ENCODE results near the gene PSMA3. TPM values are rescaled to one million over a fixed set of nuclear protein-coding genes. Genes with fewer than 3 reads are reported as not detected.

The PSMA3 gene
- total RNA-seq, 4 donors from 2014 or later: 98.6 to 151 (median 131) TPM

DNA sequence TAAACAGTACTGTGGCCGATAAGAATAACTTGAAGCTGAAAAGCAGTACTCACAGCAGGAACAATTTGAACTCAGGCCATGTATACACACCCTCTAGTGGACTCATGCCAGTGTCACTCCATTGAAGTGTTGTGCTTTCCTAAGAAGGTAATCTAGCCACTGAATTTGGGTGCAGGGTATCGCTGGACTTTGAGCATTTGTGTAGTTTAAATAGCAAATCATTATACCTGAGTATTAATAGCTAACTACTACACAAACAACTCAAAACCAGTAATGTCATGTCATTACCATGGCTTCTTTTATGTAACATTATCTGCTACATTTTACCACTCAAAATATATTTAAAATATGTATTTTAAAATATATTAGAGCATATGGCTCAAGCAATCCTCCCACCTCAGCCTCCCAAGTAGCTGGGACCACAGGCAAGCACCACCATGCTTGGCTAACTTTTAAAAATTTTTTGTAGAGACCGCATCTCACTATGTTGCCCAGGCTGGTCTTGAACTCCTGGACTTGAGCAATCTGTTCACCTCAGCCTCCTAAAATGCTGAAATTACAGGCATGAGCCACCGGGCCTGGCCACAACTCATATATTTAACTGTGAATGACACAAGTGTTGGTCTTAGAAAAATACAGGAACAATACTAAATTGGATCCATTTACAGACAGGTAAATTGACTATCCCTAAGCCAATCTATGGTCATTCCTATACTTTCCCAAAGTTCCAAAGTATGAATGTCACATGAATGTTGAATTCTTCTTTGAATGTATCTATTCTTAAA lies 28.1 kb downstream of the PSMA3 start:
- no peak overlapping the region for H3K27ac ChIP-seq
- no peaks in the 10 kb centered on the region for H3K9me3 ChIP-seq
- no peak overlapping the region for H3K4me3 ChIP-seq (replicated peaks in 1 of 3)
- WGBS, 2 donors: 64 to 69% methylated on average over 4 of the region's 4 CpGs
- intact Hi-C loops (cut with DNase I): no loop called here
- TF ChIP-seq POLR2A (IDR thresholded peaks at IDR 0.05): no peak
- TF ChIP-seq, protein P1, sequence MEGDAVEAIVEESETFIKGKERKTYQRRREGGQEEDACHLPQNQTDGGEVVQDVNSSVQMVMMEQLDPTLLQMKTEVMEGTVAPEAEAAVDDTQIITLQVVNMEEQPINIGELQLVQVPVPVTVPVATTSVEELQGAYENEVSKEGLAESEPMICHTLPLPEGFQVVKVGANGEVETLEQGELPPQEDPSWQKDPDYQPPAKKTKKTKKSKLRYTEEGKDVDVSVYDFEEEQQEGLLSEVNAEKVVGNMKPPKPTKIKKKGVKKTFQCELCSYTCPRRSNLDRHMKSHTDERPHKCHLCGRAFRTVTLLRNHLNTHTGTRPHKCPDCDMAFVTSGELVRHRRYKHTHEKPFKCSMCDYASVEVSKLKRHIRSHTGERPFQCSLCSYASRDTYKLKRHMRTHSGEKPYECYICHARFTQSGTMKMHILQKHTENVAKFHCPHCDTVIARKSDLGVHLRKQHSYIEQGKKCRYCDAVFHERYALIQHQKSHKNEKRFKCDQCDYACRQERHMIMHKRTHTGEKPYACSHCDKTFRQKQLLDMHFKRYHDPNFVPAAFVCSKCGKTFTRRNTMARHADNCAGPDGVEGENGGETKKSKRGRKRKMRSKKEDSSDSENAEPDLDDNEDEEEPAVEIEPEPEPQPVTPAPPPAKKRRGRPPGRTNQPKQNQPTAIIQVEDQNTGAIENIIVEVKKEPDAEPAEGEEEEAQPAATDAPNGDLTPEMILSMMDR (IDR thresholded peaks at IDR 0.05): no peak
- H3K36me3 ChIP-seq: peaks cover 36 to 45% of the 10 kb centered on the region in 2 donors
- H3K27me3 ChIP-seq: no peaks in the 10 kb centered on the region
- H3K4me1 ChIP-seq: peaks cover 5 to 7% of the 10 kb centered on the region in 2 donors
- peak in 1 of 2 donors; percentile 20 for DNase-seq

DNA sequence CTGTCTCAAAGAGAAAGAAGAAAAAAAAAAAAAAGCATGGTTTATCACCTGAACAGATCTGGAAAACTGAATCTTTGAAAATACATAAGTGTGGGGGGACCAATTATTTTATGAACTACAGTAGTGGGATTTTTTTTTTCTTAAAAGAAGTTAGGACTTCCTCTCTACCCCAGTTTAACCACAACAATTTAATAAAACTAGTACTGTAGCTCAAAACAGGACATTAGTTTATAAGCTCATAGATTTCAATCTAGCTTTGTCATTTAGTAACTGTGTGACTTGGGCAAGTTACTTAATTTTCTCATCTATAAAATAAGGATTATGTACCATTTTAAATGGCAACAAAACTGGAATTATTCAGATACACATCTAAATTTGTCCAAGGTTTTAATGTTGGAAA lies 30.2 kb downstream of the PSMA3 start:
- Histone ChIP-seq H3K4me1 (peaks cover 5 to 7% of the 10 kb centered on the region in 2 donors), H3K27ac (no peak overlapping the region), H3K36me3 (peaks cover 18 to 31% of the 10 kb centered on the region in 2 donors), H3K27me3 (no peaks in the 10 kb centered on the region), H3K4me3 (replicated peaks in 1 of 3) (no peak overlapping the region), H3K9me3 (no peaks in the 10 kb centered on the region)
- TF ChIP-seq, protein P1 (IDR thresholded peaks at IDR 0.05): no peak
- TF ChIP-seq POLR2A (IDR thresholded peaks at IDR 0.05): no peak
- intact Hi-C loops (cut with DNase I): no loop called here
- DNase-seq: no peak

DNA sequence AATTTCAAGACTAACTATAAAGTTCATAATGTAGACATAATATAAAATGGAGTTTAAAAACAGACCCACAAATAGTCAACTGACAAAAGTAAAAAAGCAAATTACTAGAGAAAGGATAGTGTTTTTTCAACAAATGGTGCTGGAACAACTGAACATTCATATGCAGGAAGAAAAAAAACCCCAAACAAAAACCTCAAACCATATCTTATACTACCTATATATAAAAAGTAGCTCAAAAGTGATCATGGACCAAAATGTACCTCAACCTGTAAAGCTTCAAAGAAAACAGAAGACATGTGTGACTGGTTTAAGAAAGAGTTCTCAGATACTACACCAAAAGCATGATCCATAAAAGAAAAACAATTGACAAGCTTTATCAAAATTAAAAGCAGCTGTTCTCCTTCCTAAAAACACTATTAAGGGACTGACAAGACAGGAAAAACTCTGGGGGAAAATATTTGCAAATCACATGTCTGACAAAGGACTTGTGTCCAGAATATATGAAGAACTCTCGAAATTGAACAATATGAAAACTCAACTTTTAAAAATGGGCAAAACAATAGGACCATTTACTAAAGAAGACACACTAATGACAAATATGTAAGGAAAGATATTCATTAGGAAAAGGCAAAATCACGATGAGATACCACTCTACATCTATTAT lies 31.0 kb downstream of the PSMA3 start:
- Histone ChIP-seq H3K36me3 (peaks cover 15 to 23% of the 10 kb centered on the region in 2 donors), H3K27ac (no peak overlapping the region), H3K27me3 (no peaks in the 10 kb centered on the region), H3K9me3 (no peaks in the 10 kb centered on the region), H3K4me3 (replicated peaks in 1 of 3) (no peak overlapping the region), H3K4me1 (peaks cover 5 to 12% of the 10 kb centered on the region in 2 donors)
- no peak for DNase-seq
- intact Hi-C loops (cut with DNase I): no loop called here
- TF ChIP-seq POLR2A (IDR thresholded peaks at IDR 0.05): no peak
- TF ChIP-seq, protein P1 (IDR thresholded peaks at IDR 0.05): no peak
- WGBS, 2 donors: 78 to 85% methylated on average over 2 of the region's 2 CpGs

DNA sequence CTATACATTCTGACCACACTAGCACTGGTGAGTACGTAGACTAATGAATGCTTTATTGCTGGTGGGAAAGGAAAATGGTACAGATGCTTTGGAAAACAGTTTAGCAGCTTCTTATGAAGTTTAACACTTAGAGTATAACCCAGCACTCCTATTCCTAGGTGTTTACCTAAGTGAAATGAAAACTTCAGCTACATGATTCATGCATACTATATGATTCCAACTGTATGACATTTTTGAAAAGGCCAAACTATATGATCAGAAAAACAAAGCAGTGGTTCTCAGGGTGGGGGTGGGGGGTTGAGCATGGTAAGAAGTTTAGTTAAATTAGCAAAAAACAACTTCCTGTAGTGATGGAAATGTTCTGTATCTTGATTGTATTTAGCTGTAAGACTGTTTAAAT lies 31.6 kb downstream of the PSMA3 start:
- DNase-seq: no peak
- peaks cover 9 to 18% of the 10 kb centered on the region in 2 donors for H3K4me1 ChIP-seq
- intact Hi-C loops (cut with DNase I): no loop called here
- TF ChIP-seq POLR2A (IDR thresholded peaks at IDR 0.05): no peak
- TF ChIP-seq, protein P1 (IDR thresholded peaks at IDR 0.05): no peak
- H3K9me3 ChIP-seq: no peaks in the 10 kb centered on the region
- H3K36me3 ChIP-seq: peaks cover 11 to 18% of the 10 kb centered on the region in 2 donors
- H3K4me3 ChIP-seq (replicated peaks in 1 of 3): no peak overlapping the region
- H3K27me3 ChIP-seq: no peaks in the 10 kb centered on the region
- WGBS, 2 donors: 88 to 92% methylated on average over 1 of the region's 1 CpG
- no peak overlapping the region for H3K27ac ChIP-seq

DNA sequence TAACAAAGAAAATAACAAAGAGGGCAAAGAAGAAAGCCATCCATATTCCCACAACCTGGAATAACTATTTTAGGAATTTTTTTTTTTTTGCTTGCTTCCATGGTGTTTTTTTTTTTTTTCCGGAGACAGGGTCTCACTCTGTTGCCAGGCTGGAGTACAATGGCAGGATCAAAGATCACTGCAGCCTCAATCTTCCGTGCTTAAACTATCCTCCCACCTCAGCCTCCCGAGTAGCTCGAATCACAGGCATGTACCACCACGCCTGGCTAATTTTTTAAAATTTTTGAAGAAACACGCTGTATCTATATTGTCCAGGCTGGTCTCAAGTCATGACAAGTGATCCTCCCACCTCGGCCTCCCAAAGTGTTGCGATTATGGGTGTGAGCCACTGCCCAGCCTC lies 33.5 kb downstream of the PSMA3 start:
- WGBS, 2 donors: 96% methylated on average over 8 of the region's 8 CpGs
- peaks cover 18 to 33% of the 10 kb centered on the region in 2 donors for H3K4me1 ChIP-seq
- intact Hi-C loops (cut with DNase I): no loop called here

More for the DNA sequence above, 33.5 kb downstream of the PSMA3 start:
- Histone ChIP-seq H3K4me3 (replicated peaks in 1 of 3) (no peak overlapping the region), H3K36me3 (peaks cover 0 to 5% of the 10 kb centered on the region in 2 donors), H3K27me3 (no peaks in the 10 kb centered on the region), H3K27ac (no peak overlapping the region), H3K9me3 (no peaks in the 10 kb centered on the region)
- no peak for DNase-seq
- no peak for TF ChIP-seq POLR2A (IDR thresholded peaks at IDR 0.05)
- TF ChIP-seq, protein P1 (IDR thresholded peaks at IDR 0.05): no peak
